BJ (cell line): ENCODE data around the gene ANKRD30A. TPM values are rescaled to one million over a fixed set of nuclear protein-coding genes. Genes with fewer than 3 reads are reported as not detected.

ENCODE experiments used
- CTCF ChIA-PET: fragments of 350-600 bp; formaldehyde crosslinking; extraction: SDS; loops from one replicate; lab custom pipeline; 2021; ENCODE audit warnings: antibody characterized with exemption, inconsistent platforms; lab: Yijun Ruan, JAX
- POLR2A ChIA-PET: fragments of 300-600 bp; sonication (Branson Sonifier 250); formaldehyde crosslinking; extraction: SDS; loops from one replicate; lab custom pipeline; 2021; ENCODE audit warnings: antibody characterized with exemption; lab: Charles Lee
- DNase-seq: peaks from one replicate; pipeline ENCODE4 v3.0.0-alpha.2; 2011; ENCODE audit warnings: low read depth
- H3K27me3 ChIP-seq: 2 replicates; pipeline ENCODE4 v1.6.0; 2011; ENCODE audit warnings: low read length; ENCODE audit not compliant: control insufficient read depth, insufficient read depth
- H3K36me3 ChIP-seq: 2 replicates; pipeline ENCODE4 v1.5.1; 2011; ENCODE audit warnings: low read length; ENCODE audit not compliant: control insufficient read depth, insufficient read depth
- H3K4me3 ChIP-seq: 2 replicates; pipeline ENCODE4 v1.5.1; 2011; ENCODE audit warnings: low read depth, mild to moderate bottlenecking, control low read depth, low read length
- polyA plus RNA-seq: library from polyadenylated mRNA; depleted of rRNA; stranded (reverse); fragments of >200 nt; gene quantifications from 2 replicates; pipeline ENCODE4 v1.2.3, GENCODE V29; 2011
- TF ChIP-seq, protein P1 (sequence below): IDR thresholded peaks from 2 replicates; pipeline ENCODE4 v1.5.1; 2011; ENCODE audit warnings: low read depth, mild to moderate bottlenecking, control low read depth, inconsistent platforms, low read length, moderate library complexity; ENCODE audit not compliant: insufficient read depth

Gene ANKRD30A
- polyA plus RNA-seq, 1 experiment, result not detected

DNA sequence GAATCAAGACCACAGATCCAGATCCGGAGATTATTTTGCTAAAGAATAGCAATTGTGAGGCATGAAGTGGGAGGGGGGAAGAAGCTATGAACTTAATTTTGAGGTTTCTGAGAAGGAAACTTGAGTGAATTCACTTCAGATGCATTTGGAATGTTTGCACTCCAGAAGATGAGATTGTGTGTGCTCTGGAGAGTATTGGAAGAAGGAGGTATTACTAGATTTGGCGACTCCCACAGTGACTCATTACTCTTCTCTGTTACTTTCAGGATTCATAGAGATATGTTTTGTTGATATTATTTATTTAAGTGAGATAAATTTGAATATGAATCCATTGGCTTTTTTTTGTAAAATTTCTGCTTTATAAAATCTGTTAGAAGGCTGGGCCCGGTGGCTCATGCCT, 80.7 kb downstream of the ANKRD30A start:
- no peaks in the 10 kb centered on the region for H3K36me3 ChIP-seq
- no peaks in the 10 kb centered on the region for H3K27me3 ChIP-seq
- H3K4me3 ChIP-seq, result no peak overlapping the region
- TF ChIP-seq, protein P1, sequence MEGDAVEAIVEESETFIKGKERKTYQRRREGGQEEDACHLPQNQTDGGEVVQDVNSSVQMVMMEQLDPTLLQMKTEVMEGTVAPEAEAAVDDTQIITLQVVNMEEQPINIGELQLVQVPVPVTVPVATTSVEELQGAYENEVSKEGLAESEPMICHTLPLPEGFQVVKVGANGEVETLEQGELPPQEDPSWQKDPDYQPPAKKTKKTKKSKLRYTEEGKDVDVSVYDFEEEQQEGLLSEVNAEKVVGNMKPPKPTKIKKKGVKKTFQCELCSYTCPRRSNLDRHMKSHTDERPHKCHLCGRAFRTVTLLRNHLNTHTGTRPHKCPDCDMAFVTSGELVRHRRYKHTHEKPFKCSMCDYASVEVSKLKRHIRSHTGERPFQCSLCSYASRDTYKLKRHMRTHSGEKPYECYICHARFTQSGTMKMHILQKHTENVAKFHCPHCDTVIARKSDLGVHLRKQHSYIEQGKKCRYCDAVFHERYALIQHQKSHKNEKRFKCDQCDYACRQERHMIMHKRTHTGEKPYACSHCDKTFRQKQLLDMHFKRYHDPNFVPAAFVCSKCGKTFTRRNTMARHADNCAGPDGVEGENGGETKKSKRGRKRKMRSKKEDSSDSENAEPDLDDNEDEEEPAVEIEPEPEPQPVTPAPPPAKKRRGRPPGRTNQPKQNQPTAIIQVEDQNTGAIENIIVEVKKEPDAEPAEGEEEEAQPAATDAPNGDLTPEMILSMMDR, result no peak
- no peak for DNase-seq
- POLR2A ChIA-PET, result no interaction called here
- CTCF ChIA-PET, result no interaction called here

DNA sequence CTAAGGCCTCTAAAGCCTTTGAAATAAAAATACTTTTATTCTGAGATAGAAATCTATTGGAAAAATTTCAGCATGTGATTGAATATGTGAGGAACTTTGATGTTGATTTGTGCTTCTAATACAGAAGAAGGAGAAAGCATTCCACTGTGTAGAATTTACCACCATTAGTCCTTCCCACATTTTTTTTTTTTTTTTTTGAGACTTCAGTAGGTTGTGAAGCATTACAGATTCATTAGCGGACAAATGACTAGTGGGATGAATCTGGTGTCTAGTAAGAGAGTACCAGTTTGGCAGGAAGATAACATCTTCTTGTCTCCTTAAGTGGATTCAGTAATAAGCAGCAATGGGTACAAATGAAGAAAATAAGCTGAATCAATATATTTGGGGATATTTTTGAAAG, 95.5 kb downstream of the ANKRD30A start:
- ChIA-PET CTCF (no interaction called here), POLR2A (no interaction called here)
- Histone ChIP-seq H3K27me3 (no peaks in the 10 kb centered on the region), H3K4me3 (no peak overlapping the region), H3K36me3 (no peaks in the 10 kb centered on the region)
- TF ChIP-seq, protein P1, result no peak
- DNase-seq, result no peak

DNA sequence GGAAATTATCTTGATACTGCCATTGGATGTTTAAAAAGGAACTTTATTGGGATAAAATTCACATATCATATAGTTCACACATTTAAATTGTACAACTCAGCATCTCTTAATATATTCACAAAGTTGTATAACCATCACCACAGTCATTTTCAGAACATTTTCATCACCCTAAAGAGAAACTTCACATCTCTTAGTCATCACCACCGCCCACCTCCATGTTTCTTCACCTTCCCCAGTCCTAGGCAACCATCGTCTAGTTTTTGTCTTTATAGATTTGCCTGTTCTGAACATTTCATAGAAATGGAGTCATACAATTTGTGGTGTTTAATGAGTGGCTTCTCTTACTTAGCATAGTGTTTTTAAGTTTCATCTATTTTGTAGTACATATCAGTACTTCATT, 96.6 kb downstream of the ANKRD30A start:
- TF ChIP-seq, protein P1, result no peak
- CTCF ChIA-PET, result no interaction called here
- POLR2A ChIA-PET, result no interaction called here
- no peak for DNase-seq
- Histone ChIP-seq H3K4me3 (no peak overlapping the region), H3K27me3 (no peaks in the 10 kb centered on the region), H3K36me3 (no peaks in the 10 kb centered on the region)

DNA sequence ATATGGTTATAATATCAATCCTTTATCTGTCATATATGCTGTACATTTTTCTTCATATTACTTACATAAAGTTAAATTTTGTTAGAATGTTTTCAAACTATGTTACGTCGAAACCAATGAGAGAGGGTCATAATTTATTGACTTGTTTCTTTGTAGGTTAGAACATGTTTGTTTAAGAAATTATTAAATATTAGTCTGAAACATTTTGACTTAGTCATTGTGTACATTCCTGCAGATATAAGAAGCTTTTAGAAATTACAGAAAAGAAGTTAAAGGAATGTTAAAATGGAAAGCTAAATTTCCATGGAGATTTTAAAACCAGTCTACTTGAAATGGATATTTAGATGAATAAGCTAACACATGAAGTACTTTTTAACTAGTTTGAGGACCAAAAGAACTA, 99.8 kb downstream of the ANKRD30A start:
- Histone ChIP-seq H3K27me3 (no peaks in the 10 kb centered on the region), H3K36me3 (no peaks in the 10 kb centered on the region), H3K4me3 (no peak overlapping the region)
- no peak for DNase-seq
- CTCF ChIA-PET, result no interaction called here
- TF ChIP-seq, protein P1, result no peak
- POLR2A ChIA-PET, result no interaction called here

DNA sequence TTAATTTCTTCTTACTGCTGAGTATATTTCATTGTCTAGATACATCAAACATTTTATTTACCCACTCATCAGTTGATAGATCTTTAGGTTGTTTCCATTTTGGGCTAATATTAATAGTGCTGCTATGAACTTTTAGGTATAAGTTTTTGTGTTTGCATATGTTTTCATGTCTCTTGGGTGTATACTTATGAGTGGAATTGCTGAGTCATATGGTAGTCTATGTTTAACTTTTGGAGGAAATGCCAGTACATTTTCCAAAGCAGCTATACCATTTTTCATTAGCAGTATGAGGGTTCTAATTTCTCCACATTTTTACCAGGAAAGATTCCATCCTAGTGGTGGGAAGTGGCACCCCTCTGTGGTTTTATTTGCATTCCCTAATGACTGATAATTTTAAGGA, 101.1 kb downstream of the ANKRD30A start:
- TF ChIP-seq, protein P1, result no peak
- no peak overlapping the region for H3K4me3 ChIP-seq
- no peaks in the 10 kb centered on the region for H3K36me3 ChIP-seq
- ChIA-PET CTCF (no interaction called here), POLR2A (no interaction called here)
- DNase-seq, result no peak
- H3K27me3 ChIP-seq, result no peaks in the 10 kb centered on the region
